CD8-positive, alpha-beta memory T cell (primary cell): ENCODE results near the gene CERKL. TPM values are rescaled to one million over a fixed set of nuclear protein-coding genes. Genes with fewer than 3 reads are reported as not detected.

ENCODE experiments used
- CTCF ChIA-PET: fragments of 350-600 bp; sonication (Branson Sonifier 250); formaldehyde crosslinking; loops from one replicate; lab custom pipeline; 2021; ENCODE audit warnings: antibody characterized with exemption; lab: Charles Lee
- POLR2A ChIA-PET: fragments of 350-600 bp; sonication (Branson Sonifier 250); formaldehyde crosslinking; loops from one replicate; lab custom pipeline; 2021; ENCODE audit warnings: antibody characterized with exemption; lab: Charles Lee
- DNase-seq, 5 donors: peaks; one replicate each; pipeline versions ENCODE4 v3.0.0 to v3.0.0-alpha.2; 2020 to 2022; ENCODE audit warnings: mixed read lengths in 1 of 5
- H3K27ac ChIP-seq: one replicate; pipeline ENCODE4 v1.7.0; 2013; ENCODE audit warnings: low read depth, mild to moderate bottlenecking, low read length, moderate library complexity
- H3K27me3 ChIP-seq: 2 replicates; pipeline ENCODE4 v1.7.0; 2013; ENCODE audit warnings: low read length, mild to moderate bottlenecking; ENCODE audit not compliant: insufficient read depth, poor library complexity, severe bottlenecking
- H3K36me3 ChIP-seq: 2 replicates; pipeline ENCODE4 v1.7.0; 2013; ENCODE audit warnings: mild to moderate bottlenecking, low read length, moderate library complexity; ENCODE audit not compliant: insufficient read depth
- H3K4me1 ChIP-seq: 2 replicates; pipeline ENCODE4 v1.7.0; 2013; ENCODE audit warnings: mild to moderate bottlenecking, low read length, moderate library complexity; ENCODE audit not compliant: insufficient read depth
- H3K4me3 ChIP-seq: 2 replicates; pipeline ENCODE4 v1.7.0; 2013; ENCODE audit warnings: mild to moderate bottlenecking, low read length
- H3K9me3 ChIP-seq: 2 replicates; pipeline ENCODE4 v1.7.0; 2013; ENCODE audit warnings: mild to moderate bottlenecking, low read length
- H3K27ac Mint-ChIP-seq, 8 donors: one replicate each; pipeline ENCODE4 v1.8.0; 2020 to 2021; ENCODE audit warnings: mixed read lengths in 8 of 8, mild to moderate bottlenecking in 6 of 8, inconsistent platforms in 3 of 8, moderate library complexity in 3 of 8
- H3K27me3 Mint-ChIP-seq, 2 donors: one replicate each; pipeline ENCODE4 v1.8.0; 2020 to 2021; ENCODE audit warnings: mixed read lengths in 2 of 2, mild to moderate bottlenecking in 1 of 2, moderate library complexity in 1 of 2
- H3K36me3 Mint-ChIP-seq, 3 donors: one replicate each; pipeline ENCODE4 v1.8.0; 2020 to 2021; ENCODE audit warnings: mixed read lengths in 3 of 3, inconsistent platforms in 1 of 3, mild to moderate bottlenecking in 1 of 3
- H3K4me1 Mint-ChIP-seq, 3 donors: one replicate each; pipeline ENCODE4 v1.8.0; 2020 to 2021; ENCODE audit warnings: mixed read lengths in 3 of 3, inconsistent platforms in 1 of 3, mild to moderate bottlenecking in 1 of 3
- H3K4me3 Mint-ChIP-seq, 7 donors: one replicate each; pipeline ENCODE4 v1.8.0; 2020 to 2021; ENCODE audit warnings: mixed read lengths in 7 of 7, mild to moderate bottlenecking in 6 of 7, moderate library complexity in 4 of 7, inconsistent platforms in 2 of 7
- H3K9me3 Mint-ChIP-seq, 5 donors: one replicate each; pipeline ENCODE4 v1.8.0; 2020 to 2022; ENCODE audit warnings: mixed read lengths in 5 of 5, mild to moderate bottlenecking in 3 of 5, moderate library complexity in 2 of 5, inconsistent platforms in 1 of 5
- polyA plus RNA-seq: library from polyadenylated mRNA; unstranded; fragments of 300-500 nt; fragmentation: Illumina TruSeq; gene quantifications from one replicate; pipeline ENCODE4 v1.2.3, GENCODE V29; 2021
- total RNA-seq, 2 experiments: library from RNA; stranded (reverse); gene quantifications; one replicate each; pipeline ENCODE4 v1.2.3, GENCODE V29; 2021

The CERKL gene
- total and polyA plus RNA-seq, 3 experiments from 2014 or later, result 31.9 TPM; not detected in 2

- peaks cover 19% of the 10 kb centered on the region for H3K4me1 ChIP-seq
- ChIA-PET CTCF (interaction anchor here (1.2 kb wide), 1 partner anchor 25 kb away, joined by 3 read pairs; no protein-coding TSS in a partner anchor), POLR2A (no interaction called here)
- peaks cover 0 to 1% (median 0%) of the 10 kb centered on the region in 3 donors for H3K36me3 Mint-ChIP-seq
- H3K9me3 Mint-ChIP-seq, result peaks cover 0 to 18% (median 14%) of the 10 kb centered on the region in 5 donors
- no peak overlapping the region for H3K27ac ChIP-seq
- peak overlapping the region in 3 of 8 donors; percentile 3 to 61 (median 29) for H3K27ac Mint-ChIP-seq
- no peak overlapping the region for H3K4me3 ChIP-seq
- peak overlapping the region in 6 of 7 donors; percentile 37 to 88 (median 72) for H3K4me3 Mint-ChIP-seq
- peaks cover 66% of the 10 kb centered on the region for H3K27me3 ChIP-seq
- DNase-seq, result no peak
- H3K9me3 ChIP-seq, result no peaks in the 10 kb centered on the region
- peaks cover 82 to 89% of the 10 kb centered on the region in 2 donors for H3K27me3 Mint-ChIP-seq
- no peaks in the 10 kb centered on the region for H3K36me3 ChIP-seq
- peaks cover 39 to 57% (median 50%) of the 10 kb centered on the region in 3 donors for H3K4me1 Mint-ChIP-seq
These were observed 24.3 kb upstream of the CERKL start for GRCh38 chr2:181680937-181681811.

- Mint-ChIP-seq H3K36me3 (peaks cover 0 to 1% (median 0%) of the 10 kb centered on the region in 3 donors), H3K27ac (peak within 1 kb of the TSS in 3 of 8 donors; percentile 3 to 61 (median 59)), H3K4me1 (peaks cover 39 to 57% (median 50%) of the 10 kb centered on the region in 3 donors), H3K9me3 (peaks cover 0 to 18% (median 14%) of the 10 kb centered on the region in 5 donors), H3K27me3 (peaks cover 75 to 83% of the 10 kb centered on the region in 2 donors), H3K4me3 (peak within 1 kb of the TSS in 6 of 7 donors; percentile 37 to 88 (median 72))
- Histone ChIP-seq H3K27ac (no peak within 1 kb of the TSS), H3K4me3 (no peak within 1 kb of the TSS), H3K36me3 (no peaks in the 10 kb centered on the region), H3K4me1 (peaks cover 19% of the 10 kb centered on the region), H3K9me3 (no peaks in the 10 kb centered on the region), H3K27me3 (peaks cover 62% of the 10 kb centered on the region)
- DNase-seq, result no peak
- CTCF ChIA-PET, result no interaction called here
- POLR2A ChIA-PET, result no interaction called here
These were observed 23.4 kb upstream of the CERKL start, which contains the start of gene NEUROD1 for GRCh38 chr2:181680055-181680936. Gene NEUROD1 (minus strand): TSS chr2:181680517. CDS start chr2:181678860, 1,657 bp downstream.

GRCh38 chr2:181679544-181679979 is 22.7 kb upstream of the CERKL start:
- H3K4me1 ChIP-seq, result peaks cover 19% of the 10 kb centered on the region
- H3K9me3 ChIP-seq, result no peaks in the 10 kb centered on the region
- ChIA-PET CTCF (no interaction called here), POLR2A (no interaction called here)
- H3K27me3 ChIP-seq, result peaks cover 56% of the 10 kb centered on the region
- peaks cover 0 to 18% (median 14%) of the 10 kb centered on the region in 5 donors for H3K9me3 Mint-ChIP-seq
- no peak overlapping the region for H3K27ac ChIP-seq
- DNase-seq, result no peak
- H3K27me3 Mint-ChIP-seq, result peaks cover 70 to 82% of the 10 kb centered on the region in 2 donors
- H3K4me3 ChIP-seq, result no peak overlapping the region
- H3K4me1 Mint-ChIP-seq, result peaks cover 35 to 51% (median 44%) of the 10 kb centered on the region in 3 donors
- peak overlapping the region in 1 of 8 donors; percentile 59 for H3K27ac Mint-ChIP-seq
- peak overlapping the region in 2 of 7 donors; percentile 15 to 63 for H3K4me3 Mint-ChIP-seq
- peaks cover 0 to 1% (median 0%) of the 10 kb centered on the region in 3 donors for H3K36me3 Mint-ChIP-seq
- no peaks in the 10 kb centered on the region for H3K36me3 ChIP-seq

- H3K27ac ChIP-seq, result no peak overlapping the region
- H3K4me1 Mint-ChIP-seq, result peaks cover 33 to 46% (median 40%) of the 10 kb centered on the region in 3 donors
- peaks cover 71 to 82% of the 10 kb centered on the region in 2 donors for H3K27me3 Mint-ChIP-seq
- H3K4me3 Mint-ChIP-seq, result peak overlapping the region in 2 of 7 donors; percentile 32 to 83
- no peak for DNase-seq
- H3K27me3 ChIP-seq, result peaks cover 51% of the 10 kb centered on the region
- POLR2A ChIA-PET, result no interaction called here
- H3K4me3 ChIP-seq, result no peak overlapping the region
- peaks cover 19% of the 10 kb centered on the region for H3K4me1 ChIP-seq
- peak overlapping the region in 2 of 8 donors; percentile 40 to 59 for H3K27ac Mint-ChIP-seq
- H3K9me3 ChIP-seq, result no peaks in the 10 kb centered on the region
- no peaks in the 10 kb centered on the region for H3K36me3 ChIP-seq
- CTCF ChIA-PET, result no interaction called here
- peaks cover 0 to 18% (median 14%) of the 10 kb centered on the region in 5 donors for H3K9me3 Mint-ChIP-seq
- peaks cover 0 to 1% (median 0%) of the 10 kb centered on the region in 3 donors for H3K36me3 Mint-ChIP-seq
These were observed 22.1 kb upstream of the CERKL start for GRCh38 chr2:181678861-181679543.

- POLR2A ChIA-PET, result no interaction called here
- peaks cover 0 to 1% (median 0%) of the 10 kb centered on the region in 3 donors for H3K36me3 Mint-ChIP-seq
- DNase-seq, result peak in 4 of 5 donors; percentile 11 to 69 (median 44)
These were observed 21.1 kb upstream of the CERKL start for GRCh38 chr2:181677912-181678586.

GRCh38 chr2:181675254-181675653 is 18.3 kb upstream of the CERKL start:
- Mint-ChIP-seq H3K4me1 (peaks cover 4 to 14% (median 11%) of the 10 kb centered on the region in 3 donors), H3K27ac (no peak overlapping the region), H3K27me3 (peaks cover 43 to 69% of the 10 kb centered on the region in 2 donors), H3K9me3 (peaks cover 0 to 14% (median 11%) of the 10 kb centered on the region in 5 donors), H3K4me3 (no peak overlapping the region), H3K36me3 (peaks cover 0 to 1% (median 0%) of the 10 kb centered on the region in 3 donors)
- POLR2A ChIA-PET, result no interaction called here
- Histone ChIP-seq H3K9me3 (no peaks in the 10 kb centered on the region), H3K27ac (no peak overlapping the region), H3K36me3 (no peaks in the 10 kb centered on the region), H3K4me3 (no peak overlapping the region), H3K27me3 (peaks cover 20% of the 10 kb centered on the region), H3K4me1 (no peaks in the 10 kb centered on the region)
- CTCF ChIA-PET, result no interaction called here
- DNase-seq, result no peak

More at GRCh38 chr2:181677912-181678586, 21.1 kb upstream of the CERKL start:
- CTCF ChIA-PET, result no interaction called here
- H3K27ac Mint-ChIP-seq, result peak overlapping the region in 3 of 8 donors; percentile 13 to 84 (median 38)
- H3K4me1 Mint-ChIP-seq, result peaks cover 28 to 42% (median 35%) of the 10 kb centered on the region in 3 donors
- H3K27ac ChIP-seq, result no peak overlapping the region
- peaks cover 67 to 79% of the 10 kb centered on the region in 2 donors for H3K27me3 Mint-ChIP-seq
- H3K4me1 ChIP-seq, result peaks cover 14% of the 10 kb centered on the region
- peaks cover 44% of the 10 kb centered on the region for H3K27me3 ChIP-seq
- peaks cover 0 to 18% (median 14%) of the 10 kb centered on the region in 5 donors for H3K9me3 Mint-ChIP-seq
- peak overlapping the region; percentile 17 for H3K4me3 ChIP-seq
- no peaks in the 10 kb centered on the region for H3K9me3 ChIP-seq
- H3K4me3 Mint-ChIP-seq, result peak overlapping the region in 1 of 7 donors; percentile 35
- no peaks in the 10 kb centered on the region for H3K36me3 ChIP-seq
